Neural crest cell (in vitro differentiated cells): ENCODE measurements around the gene ATG4C. TPM values are rescaled to one million over a fixed set of nuclear protein-coding genes. Genes with fewer than 3 reads are reported as not detected.

ENCODE experiments used
- DNase-seq: peaks from one replicate; pipeline ENCODE4 v3.0.0; 2021; ENCODE audit warnings: low read depth, mixed read lengths, low spot score
- H3K27ac Mint-ChIP-seq: one replicate; pipeline ENCODE4 v1.8.0; 2021; ENCODE audit warnings: mild to moderate bottlenecking, mixed read lengths; ENCODE audit not compliant: unreplicated experiment
- H3K27me3 Mint-ChIP-seq: 2 replicates; pipeline ENCODE4 v1.8.0; 2021; ENCODE audit warnings: low read depth, mild to moderate bottlenecking, mixed read lengths
- H3K36me3 Mint-ChIP-seq: 2 replicates; pipeline ENCODE4 v1.8.0; 2021; ENCODE audit warnings: low read depth, mild to moderate bottlenecking, mixed read lengths
- H3K4me1 Mint-ChIP-seq: 2 replicates; pipeline ENCODE4 v1.8.0; 2021; ENCODE audit warnings: mixed read lengths
- H3K4me3 Mint-ChIP-seq: one replicate; pipeline ENCODE4 v1.8.0; 2021; ENCODE audit warnings: mild to moderate bottlenecking, mixed read lengths
- H3K9me3 Mint-ChIP-seq: 2 replicates; pipeline ENCODE4 v1.8.0; 2021; ENCODE audit warnings: mixed read lengths
- CTCF ChIP-seq: fragments of 200-600 bp; sonication (generic); conservative IDR thresholded peaks from 2 replicates; pipeline ENCODE4 v1.5.0; 2021; ENCODE audit warnings: antibody characterized with exemption, mild to moderate bottlenecking
- total RNA-seq: library from RNA; stranded (reverse); gene quantifications from 2 replicates; pipeline ENCODE4 v1.2.1, GENCODE V29; 2021

The ATG4C gene
- total RNA-seq, 1 donor from 2014 or later, result 14.5 TPM

- no peak overlapping the region for H3K4me3 Mint-ChIP-seq
- no peaks in the 10 kb centered on the region for H3K27me3 Mint-ChIP-seq
- no peaks in the 10 kb centered on the region for H3K36me3 Mint-ChIP-seq
- no peaks in the 10 kb centered on the region for H3K9me3 Mint-ChIP-seq
- no peak overlapping the region for H3K27ac Mint-ChIP-seq
- no peak for TF ChIP-seq CTCF
- no peak for DNase-seq
- peaks cover 6% of the 10 kb centered on the region for H3K4me1 Mint-ChIP-seq
Measured at GRCh38 chr1:62905872-62906271, 121.9 kb downstream of the ATG4C start.

GRCh38 chr1:62906428-62906886 is 122.5 kb downstream of the ATG4C start:
- no peak overlapping the region for H3K4me3 Mint-ChIP-seq
- H3K9me3 Mint-ChIP-seq, result no peaks in the 10 kb centered on the region
- H3K27me3 Mint-ChIP-seq, result no peaks in the 10 kb centered on the region
- H3K4me1 Mint-ChIP-seq, result peaks cover 6% of the 10 kb centered on the region
- H3K27ac Mint-ChIP-seq, result no peak overlapping the region
- no peaks in the 10 kb centered on the region for H3K36me3 Mint-ChIP-seq
- peak; percentile 64 for TF ChIP-seq CTCF
- peak; percentile 19 for DNase-seq

GRCh38 chr1:62908168-62908695 is 124.3 kb downstream of the ATG4C start:
- no peak for DNase-seq
- H3K4me1 Mint-ChIP-seq, result peaks cover 6% of the 10 kb centered on the region
- H3K4me3 Mint-ChIP-seq, result no peak overlapping the region
- H3K27me3 Mint-ChIP-seq, result no peaks in the 10 kb centered on the region
- H3K36me3 Mint-ChIP-seq, result no peaks in the 10 kb centered on the region
- no peak overlapping the region for H3K27ac Mint-ChIP-seq
- TF ChIP-seq CTCF, result no peak
- H3K9me3 Mint-ChIP-seq, result no peaks in the 10 kb centered on the region

GRCh38 chr1:62912028-62912638 is 128.2 kb downstream of the ATG4C start:
- peak; percentile 75 for TF ChIP-seq CTCF
- no peak overlapping the region for H3K4me3 Mint-ChIP-seq
- H3K27ac Mint-ChIP-seq, result no peak overlapping the region
- peaks cover 6% of the 10 kb centered on the region for H3K27me3 Mint-ChIP-seq
- H3K4me1 Mint-ChIP-seq, result no peaks in the 10 kb centered on the region
- no peak for DNase-seq
- no peaks in the 10 kb centered on the region for H3K36me3 Mint-ChIP-seq
- no peaks in the 10 kb centered on the region for H3K9me3 Mint-ChIP-seq

Other genes with a start within 250 kb of the ATG4C start
- gene ANGPTL3, start 186.6 kb upstream of the ATG4C start, total RNA-seq, result not detected in 2 replicates
- gene DOCK7, start 95.7 kb upstream of the ATG4C start, total RNA-seq, result 79.8 and 92.0 TPM in 2 replicates